WI38 (cell line): Measurements from ENCODE around the gene HTR4.

ENCODE experiments used
- H3K4me3 ChIP-seq: 2 replicates; pipeline ENCODE4 v1.5.1; 2011; ENCODE audit warnings: low read depth, mild to moderate bottlenecking, control low read depth, low read length
- TF ChIP-seq, protein P1 (sequence below): IDR thresholded peaks from 2 replicates; pipeline ENCODE4 v1.5.1; 2012; ENCODE audit warnings: low read depth, mild to moderate bottlenecking, control low read depth, low read length

HTR4 gene

DNA sequence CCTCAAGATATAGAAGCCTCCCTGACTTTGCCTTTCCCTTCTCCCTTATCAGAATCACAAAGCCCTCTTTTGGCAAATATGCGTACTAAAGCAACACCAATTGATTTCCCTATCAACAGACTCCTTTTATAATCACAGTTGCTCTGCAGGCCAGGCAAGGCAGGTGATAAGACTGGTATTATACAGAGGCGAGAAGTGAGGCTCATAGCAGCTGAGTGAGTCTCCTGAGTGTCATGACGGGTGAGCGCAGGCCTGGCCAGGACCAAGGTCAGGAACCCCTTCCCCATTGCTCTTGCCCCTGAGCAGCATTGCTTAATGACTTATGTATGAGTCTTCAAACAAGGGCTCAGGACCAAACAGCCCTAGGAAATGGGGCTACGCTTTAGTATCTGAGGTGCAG, 199.8 kb downstream of the HTR4 start:
- no peak overlapping the region for H3K4me3 ChIP-seq
- TF ChIP-seq, protein P1, sequence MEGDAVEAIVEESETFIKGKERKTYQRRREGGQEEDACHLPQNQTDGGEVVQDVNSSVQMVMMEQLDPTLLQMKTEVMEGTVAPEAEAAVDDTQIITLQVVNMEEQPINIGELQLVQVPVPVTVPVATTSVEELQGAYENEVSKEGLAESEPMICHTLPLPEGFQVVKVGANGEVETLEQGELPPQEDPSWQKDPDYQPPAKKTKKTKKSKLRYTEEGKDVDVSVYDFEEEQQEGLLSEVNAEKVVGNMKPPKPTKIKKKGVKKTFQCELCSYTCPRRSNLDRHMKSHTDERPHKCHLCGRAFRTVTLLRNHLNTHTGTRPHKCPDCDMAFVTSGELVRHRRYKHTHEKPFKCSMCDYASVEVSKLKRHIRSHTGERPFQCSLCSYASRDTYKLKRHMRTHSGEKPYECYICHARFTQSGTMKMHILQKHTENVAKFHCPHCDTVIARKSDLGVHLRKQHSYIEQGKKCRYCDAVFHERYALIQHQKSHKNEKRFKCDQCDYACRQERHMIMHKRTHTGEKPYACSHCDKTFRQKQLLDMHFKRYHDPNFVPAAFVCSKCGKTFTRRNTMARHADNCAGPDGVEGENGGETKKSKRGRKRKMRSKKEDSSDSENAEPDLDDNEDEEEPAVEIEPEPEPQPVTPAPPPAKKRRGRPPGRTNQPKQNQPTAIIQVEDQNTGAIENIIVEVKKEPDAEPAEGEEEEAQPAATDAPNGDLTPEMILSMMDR, result no peak

DNA sequence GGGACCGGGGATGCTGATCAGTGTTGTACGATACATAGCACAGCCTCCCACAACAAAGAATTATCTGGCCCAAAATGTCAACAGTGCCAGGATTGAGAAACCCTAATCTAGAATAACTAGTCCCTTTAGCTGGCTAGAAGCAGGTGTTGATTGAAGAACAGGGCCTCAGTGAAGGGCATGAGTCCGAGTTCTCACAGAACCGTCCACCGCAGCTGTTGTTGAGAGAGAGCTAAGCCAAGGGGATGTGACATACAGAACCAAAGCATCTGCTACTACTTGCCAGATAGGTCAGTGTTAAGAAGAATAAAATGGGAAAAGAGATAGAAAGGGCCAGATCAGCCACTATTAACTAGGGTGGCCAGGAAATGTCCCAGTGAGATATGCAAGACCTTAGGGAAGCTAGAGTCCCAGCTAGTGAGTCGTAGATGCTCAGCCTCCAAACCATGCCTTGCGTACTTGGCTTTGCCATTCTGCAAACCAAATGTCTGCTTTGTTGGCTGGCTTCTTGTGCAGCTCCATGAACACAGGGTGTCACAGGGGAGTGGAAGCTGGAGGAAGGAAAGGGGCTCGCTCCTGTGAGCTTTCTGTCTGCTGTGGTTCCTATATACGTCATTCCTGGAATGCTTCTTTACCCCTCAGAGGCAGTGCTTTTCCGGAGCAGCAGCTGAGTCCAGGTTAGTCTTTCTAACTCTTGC, 201.7 kb downstream of the HTR4 start:
- no peak overlapping the region for H3K4me3 ChIP-seq
- TF ChIP-seq, protein P1, result no peak

DNA sequence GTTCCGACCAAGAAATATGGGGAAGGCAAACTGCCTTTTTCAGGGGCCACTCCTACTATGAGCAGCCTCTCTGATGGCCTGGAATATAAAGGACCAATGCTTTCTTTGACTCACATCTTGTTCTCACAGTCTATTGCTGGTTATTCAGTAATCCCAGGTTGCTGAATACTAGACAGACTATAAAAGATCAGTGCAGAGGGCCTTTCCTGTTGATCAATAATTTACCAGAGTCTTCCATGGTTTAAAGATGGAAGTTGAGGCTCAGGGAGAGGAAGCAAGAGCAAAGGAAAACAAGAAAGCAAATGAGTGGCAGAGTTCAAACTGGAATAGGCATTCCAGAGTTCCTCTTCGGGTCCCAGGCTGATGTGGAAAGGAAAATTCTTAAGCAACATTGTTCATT, 207.7 kb downstream of the HTR4 start:
- TF ChIP-seq, protein P1, result no peak

DNA sequence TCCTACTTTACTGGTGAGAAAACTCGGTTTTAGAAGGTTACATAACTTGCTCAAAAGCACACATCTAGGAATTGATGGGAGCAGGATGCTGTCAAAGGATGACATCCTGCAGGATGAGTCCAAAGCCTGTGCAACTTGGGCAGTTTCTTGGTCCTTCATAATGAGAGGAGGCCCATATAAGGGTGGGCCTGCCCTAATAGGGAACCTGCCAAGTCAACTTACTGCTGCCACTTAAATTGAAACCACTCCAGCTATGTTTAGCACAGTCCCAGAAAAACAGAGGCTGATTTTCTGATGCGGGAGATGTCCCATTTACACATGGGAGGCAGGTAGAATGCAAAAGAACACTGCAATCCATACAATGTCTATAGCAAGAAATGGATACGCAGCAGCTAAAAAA, 208.7 kb downstream of the HTR4 start:
- TF ChIP-seq, protein P1, result no peak
- no peak overlapping the region for H3K4me3 ChIP-seq

More for the DNA sequence above, 207.7 kb downstream of the HTR4 start:
- no peak overlapping the region for H3K4me3 ChIP-seq

DNA sequence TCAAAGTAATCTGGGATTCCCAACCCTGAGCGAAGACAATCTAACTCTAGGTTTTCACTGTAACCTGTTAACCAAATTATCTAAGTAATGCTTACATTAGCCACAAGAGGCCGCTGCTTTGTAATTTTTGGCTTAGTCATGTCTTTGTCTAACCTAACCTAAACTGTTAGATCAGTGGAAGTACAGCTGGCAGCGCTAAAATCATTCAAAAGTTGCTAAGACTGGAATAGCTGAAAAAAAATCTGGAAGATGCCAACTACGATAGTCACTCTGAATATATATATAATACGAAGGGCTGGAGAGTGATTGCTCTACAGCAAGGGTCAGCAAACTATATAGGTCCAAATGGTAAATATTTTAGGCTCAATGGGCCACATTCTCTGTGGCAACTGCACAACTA, 210.3 kb downstream of the HTR4 start:
- TF ChIP-seq, protein P1, result peak; percentile 46; the same call in 1 of the 2 replicates
- H3K4me3 ChIP-seq, result no peak overlapping the region

DNA sequence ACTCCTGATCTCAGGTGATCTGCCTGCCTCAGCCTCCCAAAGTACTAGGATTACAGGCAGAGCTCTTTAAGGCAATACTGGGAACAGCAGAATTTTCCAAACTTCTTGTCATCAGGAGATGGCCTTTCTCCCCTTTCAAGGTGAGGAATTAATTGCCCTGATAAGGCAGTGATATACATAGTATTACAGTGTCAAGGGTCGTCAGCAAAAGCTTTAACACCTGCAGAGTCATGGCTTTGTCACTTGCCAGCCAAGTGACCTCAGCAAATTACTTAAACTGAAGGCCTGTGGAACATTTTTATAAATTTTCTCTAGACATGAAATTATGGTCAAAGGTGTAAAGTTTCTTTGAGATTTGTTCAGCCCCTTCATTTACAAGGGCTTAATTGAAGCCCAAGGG, 211.1 kb downstream of the HTR4 start:
- H3K4me3 ChIP-seq, result no peak overlapping the region
- TF ChIP-seq, protein P1, result no peak

DNA sequence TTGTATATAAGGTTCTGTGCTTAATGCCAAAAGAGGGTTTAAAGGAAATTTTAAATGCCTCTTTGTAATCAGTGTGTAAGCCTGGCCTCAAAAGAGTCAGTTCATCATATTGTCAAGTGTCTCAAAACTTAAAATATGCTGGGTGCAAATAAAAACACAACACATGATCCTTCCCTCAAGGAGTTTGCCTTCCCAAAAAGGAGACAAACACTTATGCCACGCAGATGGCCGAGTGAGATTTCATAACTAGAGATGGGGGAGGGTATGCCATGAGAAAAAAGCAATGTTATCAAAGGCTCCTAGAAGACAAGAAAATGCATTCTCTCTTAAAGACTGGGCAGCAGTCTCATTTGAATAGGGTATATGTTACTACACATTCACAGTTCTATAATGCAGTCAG, 215.4 kb downstream of the HTR4 start:
- TF ChIP-seq, protein P1, result no peak
- H3K4me3 ChIP-seq, result no peak overlapping the region
